ENCODE measurements around the gene C14orf132. TPM values are rescaled to one million over a fixed set of nuclear protein-coding genes. Genes with fewer than 3 reads are reported as not detected.

Gene C14orf132
- total and polyA plus RNA-seq, 10 of the 15 experiments (the other 5 are each of a cell fraction or from before 2014, with no cell fraction given) = under 0.01 to 1.2 (median 0.03) TPM; not detected in 2

GRCh38 chr14:96117960-96118359 is 78.8 kb downstream of the C14orf132 start:
- Histone ChIP-seq H3K79me2 (ENCODE audit: control insufficient read depth, insufficient read depth, low read length) (no peaks in the 10 kb centered on the region), H3K27me3 (replicated peaks in 1 of 2; ENCODE audit: control insufficient read depth in 2 of 2, insufficient read depth in 2 of 2, low read length in 1 of 2) (no peaks in the 10 kb centered on the region), H2AFZ (ENCODE audit: control insufficient read depth, low read depth, low read length) (no peak overlapping the region), H4K20me1 (ENCODE audit: control insufficient read depth, insufficient read depth) (no peaks in the 10 kb centered on the region), H3K9ac (ENCODE audit: control insufficient read depth, insufficient read depth, low read length) (no peak overlapping the region), H3K9me3 (replicated peaks; ENCODE audit: control insufficient read depth, insufficient read depth, low read length) (no peaks in the 10 kb centered on the region; the same call in 2 of the 3 replicates), H3K27ac (ENCODE audit: control insufficient read depth, insufficient read depth) (no peak overlapping the region), H3K4me1 (ENCODE audit: control insufficient read depth, insufficient read depth, low read length) (no peaks in the 10 kb centered on the region), H3K36me3 (ENCODE audit: control insufficient read depth in 2 of 2, insufficient read depth in 2 of 2, low read length in 1 of 2) (no peaks in the 10 kb centered on the region), H3K4me2 (ENCODE audit: control insufficient read depth, insufficient read depth) (no peak overlapping the region), H3K4me3 (no peak overlapping the region)
- ChIA-PET POLR2A (no interaction called here), CTCF (interaction anchor here (1.0 kb wide), 1 partner anchor 9 kb away, joined by 3 read pairs; no protein-coding TSS in a partner anchor), RAD21 (ENCODE audit: unreplicated experiment) (no interaction called here), SMC1A (ENCODE audit: uncharacterized antibody, unreplicated experiment) (no interaction called here)
- no peak for ATAC-seq
- TF ChIP-seq ZNF622 (IDR thresholded peaks at IDR 0.05) (no peak), ZNF24 (IDR thresholded peaks at IDR 0.05) (no peak), EED (IDR thresholded peaks at IDR 0.05; ENCODE audit: low read depth) (no peak), USF2 (IDR thresholded peaks at IDR 0.05; ENCODE audit: borderline replicate concordance, low read depth, low read length) (no peak)
- TF ChIP-seq, protein P1, sequence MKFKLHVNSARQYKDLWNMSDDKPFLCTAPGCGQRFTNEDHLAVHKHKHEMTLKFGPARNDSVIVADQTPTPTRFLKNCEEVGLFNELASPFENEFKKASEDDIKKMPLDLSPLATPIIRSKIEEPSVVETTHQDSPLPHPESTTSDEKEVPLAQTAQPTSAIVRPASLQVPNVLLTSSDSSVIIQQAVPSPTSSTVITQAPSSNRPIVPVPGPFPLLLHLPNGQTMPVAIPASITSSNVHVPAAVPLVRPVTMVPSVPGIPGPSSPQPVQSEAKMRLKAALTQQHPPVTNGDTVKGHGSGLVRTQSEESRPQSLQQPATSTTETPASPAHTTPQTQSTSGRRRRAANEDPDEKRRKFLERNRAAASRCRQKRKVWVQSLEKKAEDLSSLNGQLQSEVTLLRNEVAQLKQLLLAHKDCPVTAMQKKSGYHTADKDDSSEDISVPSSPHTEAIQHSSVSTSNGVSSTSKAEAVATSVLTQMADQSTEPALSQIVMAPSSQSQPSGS (IDR thresholded peaks at IDR 0.05; ENCODE audit: low read length) = no peak
- WGBS (ENCODE audit: insufficient coverage, insufficient replicate concordance, low lambda C conversion rate, missing lambda C conversion rate) = 46% methylated on average over 6 of the region's 6 CpGs
- BruUV-seq (replicated peaks) = no TSS peak
- in situ Hi-C loops (cut with MboI) = no loop called here
- no peak for FAIRE-seq
- no peak for DNase-seq (ENCODE audit: low read depth, low spot score)
- intact Hi-C loops (cut with micrococcal nuclease; ENCODE audit: unreplicated experiment) = no loop called here

GRCh38 chr14:96118391-96118790 is 79.2 kb downstream of the C14orf132 start:
- no peaks in the 10 kb centered on the region for H3K79me2 ChIP-seq (ENCODE audit: control insufficient read depth, insufficient read depth, low read length)
- in situ Hi-C loops (cut with MboI) (no loop called here), intact Hi-C loops (cut with micrococcal nuclease; ENCODE audit: unreplicated experiment) (no loop called here)
- no peak for FAIRE-seq
- H3K27me3 ChIP-seq (replicated peaks in 1 of 2; ENCODE audit: control insufficient read depth in 2 of 2, insufficient read depth in 2 of 2, low read length in 1 of 2) = no peaks in the 10 kb centered on the region
- DNase-seq (ENCODE audit: low read depth, low spot score) = no peak
- no peak overlapping the region for H3K9ac ChIP-seq (ENCODE audit: control insufficient read depth, insufficient read depth, low read length)
- RAD21 ChIA-PET (ENCODE audit: unreplicated experiment) = no interaction called here
- CTCF ChIA-PET = interaction anchor here (1.0 kb wide), 1 partner anchor 9 kb away, joined by 3 read pairs; no protein-coding TSS in a partner anchor
- no peak overlapping the region for H3K4me3 ChIP-seq
- no peaks in the 10 kb centered on the region for H4K20me1 ChIP-seq (ENCODE audit: control insufficient read depth, insufficient read depth)
- no peaks in the 10 kb centered on the region for H3K36me3 ChIP-seq (ENCODE audit: control insufficient read depth in 2 of 2, insufficient read depth in 2 of 2, low read length in 1 of 2)
- 52% methylated on average over 3 of the region's 3 CpGs for WGBS (ENCODE audit: insufficient coverage, insufficient replicate concordance, low lambda C conversion rate, missing lambda C conversion rate)
- SMC1A ChIA-PET (ENCODE audit: uncharacterized antibody, unreplicated experiment) = interaction anchor here (1.3 kb wide), 1 partner anchor 10 kb away, joined by 3 read pairs; no protein-coding TSS in a partner anchor
- TF ChIP-seq ZNF687 (IDR thresholded peaks at IDR 0.05) (no peak), TARDBP (IDR thresholded peaks at IDR 0.05; ENCODE audit: borderline replicate concordance) (no peak), MTA3 (IDR thresholded peaks at IDR 0.05; ENCODE audit: borderline replicate concordance, low read length) (no peak), ESRRA (IDR thresholded peaks at IDR 0.05; ENCODE audit: low read length) (no peak), RB1 (IDR thresholded peaks at IDR 0.05; ENCODE audit: borderline replicate concordance) (no peak)
- H3K9me3 ChIP-seq (replicated peaks; ENCODE audit: control insufficient read depth, insufficient read depth, low read length) = no peaks in the 10 kb centered on the region; the same call in 2 of the 3 replicates
- POLR2A ChIA-PET = no interaction called here
- H3K27ac ChIP-seq (ENCODE audit: control insufficient read depth, insufficient read depth) = no peak overlapping the region
- ATAC-seq = no peak
- no TSS peak for BruUV-seq (replicated peaks)
- no peak overlapping the region for H3K4me2 ChIP-seq (ENCODE audit: control insufficient read depth, insufficient read depth)
- H3K4me1 ChIP-seq (ENCODE audit: control insufficient read depth, insufficient read depth, low read length) = no peaks in the 10 kb centered on the region
- H2AFZ ChIP-seq (ENCODE audit: control insufficient read depth, low read depth, low read length) = no peak overlapping the region
